HG03342 (cell line): ENCODE data around the gene DPM3.
"Not testable (repeated sequence)": the region's sequence is repeated elsewhere in the genome, so short reads cannot be mapped to it uniquely, and the experiment has no call there.

Source experiments
- ATAC-seq: cut with Tn5 transposase; IDR thresholded peaks from one replicate; pipeline ENCODE4 v1.9.1; 2021; ENCODE audit warnings: mild to moderate bottlenecking, moderate library complexity; ENCODE audit not compliant: unreplicated experiment

DPM3 gene, protein sequence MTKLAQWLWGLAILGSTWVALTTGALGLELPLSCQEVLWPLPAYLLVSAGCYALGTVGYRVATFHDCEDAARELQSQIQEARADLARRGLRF

DNA sequence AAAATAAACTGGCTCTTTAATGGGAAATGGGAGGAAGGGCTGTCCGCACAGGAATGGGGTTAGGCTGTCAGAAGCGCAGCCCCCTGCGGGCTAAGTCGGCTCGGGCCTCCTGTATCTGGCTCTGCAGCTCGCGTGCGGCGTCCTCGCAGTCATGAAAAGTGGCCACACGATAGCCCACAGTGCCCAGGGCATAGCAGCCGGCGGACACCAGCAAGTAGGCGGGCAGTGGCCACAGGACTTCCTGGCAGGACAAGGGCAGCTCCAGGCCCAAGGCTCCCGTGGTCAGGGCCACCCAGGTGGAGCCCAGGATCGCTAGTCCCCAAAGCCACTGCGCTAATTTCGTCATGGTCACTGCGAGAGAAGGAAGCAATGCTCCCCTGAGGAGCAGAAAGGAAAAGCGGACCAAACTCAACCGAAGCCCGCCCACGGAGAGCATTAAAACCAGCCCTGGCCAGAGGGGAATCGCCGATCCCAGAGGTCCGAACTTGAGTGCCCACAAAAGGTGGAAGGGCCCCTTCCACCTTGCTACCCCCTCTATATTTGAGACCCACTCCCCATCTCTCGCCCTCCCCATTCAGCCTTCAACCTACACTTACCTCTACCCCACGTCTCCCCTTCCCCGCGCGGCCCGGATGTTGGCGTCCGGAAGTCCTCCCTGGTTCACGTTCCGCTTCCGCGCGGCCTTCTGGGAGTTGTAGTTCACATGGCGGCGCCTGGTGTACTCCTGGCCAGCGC, at the start of gene DPM3:
Gene DPM3 (minus strand): TSS at position 637 of the 735 bp plus-strand sequence. CDS start 291 bp downstream, at position 346.
- ATAC-seq: peak; percentile 64

DNA sequence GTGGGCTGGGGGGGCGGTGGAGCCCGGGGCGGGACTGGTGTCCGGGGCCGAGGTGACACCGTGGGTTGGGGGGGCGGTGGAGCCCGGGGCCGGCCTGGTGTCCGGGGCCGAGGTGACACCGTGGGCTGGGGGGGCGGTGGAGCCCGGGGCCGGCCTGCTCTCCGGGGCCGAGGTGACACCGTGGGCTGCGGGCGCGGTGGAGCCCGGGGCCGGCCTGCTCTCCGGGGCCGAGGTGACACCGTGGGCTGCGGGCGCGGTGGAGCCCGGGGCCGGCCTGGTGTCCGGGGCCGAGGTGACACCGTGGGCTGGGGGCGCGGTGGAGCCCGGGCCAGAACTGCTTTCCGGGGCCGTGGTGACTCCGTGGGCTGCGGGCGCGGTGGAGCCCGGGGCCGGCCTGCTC, 49.6 kb upstream of the DPM3 start:
- ATAC-seq: not testable (repeated sequence)

DNA sequence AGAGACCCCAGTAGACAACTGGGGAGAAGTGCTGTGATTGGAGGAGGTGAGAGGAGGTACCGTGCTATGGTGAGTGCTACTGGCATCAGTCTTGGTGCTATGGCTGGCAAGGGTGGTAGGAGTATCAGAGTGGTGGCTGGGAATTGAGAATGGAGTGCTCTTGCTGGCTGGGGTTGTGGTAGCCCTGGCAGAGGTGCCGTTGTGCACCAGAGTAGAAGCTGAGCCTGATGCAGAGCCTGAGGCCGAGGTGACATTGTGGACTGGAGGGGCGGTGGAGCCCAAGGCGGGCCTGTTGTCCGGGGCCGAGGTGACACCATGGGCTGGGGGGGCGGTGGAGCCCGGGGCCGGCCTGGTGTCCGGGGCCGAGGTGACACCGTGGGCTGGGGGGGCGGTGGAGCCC, 47.9 kb upstream of the DPM3 start:
- no peak for ATAC-seq

DNA sequence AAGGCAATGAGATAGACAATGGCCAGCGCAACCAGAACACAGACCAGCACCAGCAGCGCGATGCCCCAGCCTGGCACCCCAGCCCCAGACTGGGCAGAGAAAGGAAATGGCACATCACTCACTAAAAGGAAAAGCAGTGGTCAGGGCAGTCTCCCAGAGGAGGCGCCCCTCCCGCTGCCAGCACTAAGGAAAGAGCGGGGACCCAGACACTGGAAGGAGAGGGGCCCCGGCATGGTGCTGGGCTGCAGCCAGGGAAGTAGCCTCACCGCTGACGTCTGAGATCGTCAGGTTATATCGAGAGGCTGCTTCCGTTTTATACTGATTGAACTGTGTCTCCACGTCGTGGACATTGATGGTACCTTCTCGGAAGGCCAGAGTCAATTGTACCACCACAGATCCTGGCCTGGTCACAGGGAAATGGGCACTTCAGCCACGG, 47.1 kb upstream of the DPM3 start:
- ATAC-seq: no peak

DNA sequence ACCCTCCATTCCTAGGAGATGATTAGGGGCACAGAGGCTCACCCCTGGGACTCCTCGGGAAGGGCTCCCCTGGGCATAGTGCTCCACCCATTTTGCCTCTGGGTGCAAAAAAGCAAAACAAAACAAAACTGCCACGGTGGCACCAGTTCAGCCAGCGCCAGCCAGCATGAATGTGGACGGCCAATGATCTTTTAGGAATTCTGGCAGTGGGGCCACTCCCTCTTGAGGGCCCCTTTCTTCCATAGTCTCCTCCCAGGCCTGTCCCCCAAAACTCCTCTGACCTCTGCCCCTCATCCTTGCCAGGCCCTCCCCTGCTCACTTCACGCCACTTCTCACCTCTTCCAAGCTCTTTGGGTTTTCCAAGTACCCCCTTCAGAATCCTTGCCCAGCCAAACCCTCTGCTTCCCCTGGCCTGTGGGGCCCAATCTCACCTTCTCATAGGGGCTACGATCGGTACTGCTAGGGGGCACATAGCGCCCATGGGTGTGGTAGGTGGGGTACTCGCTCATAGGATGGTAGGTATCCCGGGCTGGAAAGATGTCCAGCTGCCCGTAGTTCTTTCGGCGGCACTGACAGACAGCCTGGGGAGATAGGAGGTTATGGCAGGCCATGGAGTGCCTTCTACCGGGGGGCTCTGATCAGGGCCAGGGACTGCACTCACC, 46.6 kb upstream of the DPM3 start:
- no peak for ATAC-seq

DNA sequence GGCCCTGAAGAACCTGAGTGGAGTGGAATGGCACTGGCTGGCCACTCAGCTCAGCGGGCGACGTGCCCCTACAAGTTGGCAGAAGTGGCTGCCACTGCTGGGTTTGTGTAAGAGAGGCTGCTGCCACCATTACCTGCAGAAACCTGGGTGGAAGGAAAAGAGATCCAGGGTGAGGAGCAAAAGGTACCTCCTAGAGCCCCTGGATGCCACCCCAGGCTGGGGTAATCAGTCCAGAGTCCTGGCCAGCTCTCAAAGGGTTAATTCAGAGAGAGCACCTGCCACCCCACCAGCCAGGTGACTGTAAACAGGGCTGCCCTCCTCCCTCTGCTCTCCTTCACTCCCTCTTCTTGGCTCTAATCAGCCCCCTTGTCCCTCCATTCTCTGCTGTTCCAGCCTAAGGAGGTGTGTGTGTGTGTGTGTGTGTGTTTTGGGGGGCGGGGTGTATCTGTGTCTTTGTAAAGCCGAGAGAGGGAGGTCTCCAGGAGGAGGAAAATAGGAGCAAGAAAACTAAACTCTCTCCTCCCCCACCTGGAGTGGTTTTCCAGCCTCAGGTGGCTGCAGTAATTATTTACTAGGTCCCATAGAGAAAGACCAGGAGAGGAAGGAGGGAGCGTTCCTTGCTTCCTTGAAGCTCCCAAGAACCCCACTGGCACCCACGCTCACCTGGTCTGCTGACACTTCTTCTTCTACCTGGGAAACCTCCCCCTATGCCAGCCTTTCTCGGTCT, 45.9 kb upstream of the DPM3 start:
- no peak for ATAC-seq

DNA sequence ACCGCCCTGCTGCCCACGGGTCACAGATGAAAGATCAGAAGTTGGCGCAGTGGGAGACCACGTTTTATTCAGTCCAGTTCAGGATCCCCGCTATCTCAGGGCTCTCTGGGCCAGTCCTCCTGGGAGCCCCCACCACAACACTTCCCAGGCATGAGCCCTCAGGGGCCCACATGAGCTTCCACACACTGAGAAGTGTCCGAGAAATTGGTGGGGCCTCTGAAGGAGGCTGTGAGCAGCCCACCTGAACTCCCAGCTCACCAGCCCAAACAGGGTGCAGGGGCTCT, 45.4 kb upstream of the DPM3 start:
- no peak for ATAC-seq

DNA sequence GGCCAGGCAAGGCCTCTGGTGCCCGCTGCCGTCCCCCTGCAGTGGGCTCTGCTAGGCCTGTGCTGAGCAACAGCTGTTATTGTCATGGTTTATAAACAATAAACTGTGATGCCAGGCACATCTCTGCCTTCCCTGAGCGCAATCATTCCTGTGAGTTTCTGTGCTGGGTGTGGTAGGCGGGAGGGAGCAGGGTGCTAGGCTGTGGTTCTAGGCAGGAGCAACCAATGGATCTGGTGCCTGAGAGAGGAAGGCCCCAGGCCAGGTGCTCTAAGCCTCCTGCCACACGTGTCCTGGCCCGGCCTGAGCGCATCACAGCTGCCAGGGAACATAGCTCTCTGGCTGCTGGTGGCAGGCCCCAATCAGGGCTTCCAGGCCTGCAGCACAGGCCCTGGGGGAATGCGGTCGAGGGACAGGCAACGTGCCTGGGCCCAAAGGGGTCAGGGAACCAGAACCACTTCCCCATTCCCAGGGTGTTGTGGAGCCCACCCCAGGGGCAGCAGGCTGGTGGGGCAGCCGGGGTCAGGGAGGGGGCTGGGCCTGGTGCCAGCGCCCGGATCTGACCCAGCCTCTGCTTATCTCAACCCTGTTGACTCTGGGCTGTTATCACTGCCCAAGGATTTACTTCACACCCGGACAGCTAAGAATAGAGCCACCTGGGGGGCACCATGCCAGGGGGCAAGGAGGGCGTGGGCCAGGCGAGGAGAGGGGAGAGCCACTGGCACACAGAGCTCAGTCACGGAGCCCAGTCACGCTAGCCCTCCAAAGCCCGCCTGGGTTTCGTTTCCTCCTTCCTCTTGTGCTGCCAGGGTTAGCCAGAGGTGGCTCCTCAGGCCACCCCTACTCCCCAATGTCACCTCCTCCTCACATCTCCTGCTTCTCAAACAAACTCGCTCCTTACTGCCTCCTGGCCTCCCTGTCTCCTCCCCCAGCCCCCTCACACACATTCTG, 44.8 kb upstream of the DPM3 start:
- peak; percentile 81 for ATAC-seq

DNA sequence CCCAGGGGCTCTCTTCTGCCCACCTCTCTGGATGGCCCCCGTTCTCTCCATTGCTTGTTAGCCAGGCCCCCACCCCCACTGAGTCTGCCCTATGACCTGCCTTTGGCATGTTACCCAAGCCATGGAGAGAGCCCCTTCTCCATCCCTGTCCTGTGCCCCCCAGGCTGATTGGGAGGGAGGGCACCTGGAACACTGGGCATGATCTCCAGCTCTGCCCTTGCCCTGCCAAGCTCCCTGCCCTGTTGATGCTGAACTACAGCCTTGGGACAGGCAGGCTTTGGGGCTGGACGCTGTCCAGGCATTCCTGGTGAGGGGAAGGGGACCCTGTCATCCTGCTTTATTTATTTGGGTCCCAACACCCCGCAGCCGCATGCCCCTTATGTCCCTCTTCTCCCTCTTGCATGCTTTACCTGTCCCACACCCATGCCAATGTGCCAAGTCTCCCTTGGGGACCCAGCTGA, 44.0 kb upstream of the DPM3 start:
- no peak for ATAC-seq

DNA sequence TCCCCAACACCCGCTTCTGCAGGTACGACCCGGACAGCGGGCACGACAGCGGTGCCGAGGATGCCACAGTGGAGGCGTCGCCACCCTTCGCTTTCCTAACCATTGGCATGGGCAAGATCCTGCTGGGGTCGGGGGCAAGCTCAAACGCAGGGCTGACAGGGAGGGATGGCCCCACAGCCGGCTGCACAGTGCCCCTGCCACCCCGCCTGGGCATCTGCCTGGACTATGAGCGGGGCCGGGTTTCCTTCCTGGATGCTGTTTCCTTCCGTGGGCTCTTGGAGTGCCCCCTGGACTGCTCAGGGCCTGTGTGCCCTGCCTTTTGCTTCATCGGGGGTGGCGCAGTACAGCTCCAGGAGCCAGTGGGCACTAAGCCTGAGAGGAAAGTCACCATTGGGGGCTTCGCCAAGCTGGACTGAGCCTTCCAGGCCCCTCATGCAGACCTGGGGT, 43.5 kb upstream of the DPM3 start:
- no peak for ATAC-seq

DNA sequence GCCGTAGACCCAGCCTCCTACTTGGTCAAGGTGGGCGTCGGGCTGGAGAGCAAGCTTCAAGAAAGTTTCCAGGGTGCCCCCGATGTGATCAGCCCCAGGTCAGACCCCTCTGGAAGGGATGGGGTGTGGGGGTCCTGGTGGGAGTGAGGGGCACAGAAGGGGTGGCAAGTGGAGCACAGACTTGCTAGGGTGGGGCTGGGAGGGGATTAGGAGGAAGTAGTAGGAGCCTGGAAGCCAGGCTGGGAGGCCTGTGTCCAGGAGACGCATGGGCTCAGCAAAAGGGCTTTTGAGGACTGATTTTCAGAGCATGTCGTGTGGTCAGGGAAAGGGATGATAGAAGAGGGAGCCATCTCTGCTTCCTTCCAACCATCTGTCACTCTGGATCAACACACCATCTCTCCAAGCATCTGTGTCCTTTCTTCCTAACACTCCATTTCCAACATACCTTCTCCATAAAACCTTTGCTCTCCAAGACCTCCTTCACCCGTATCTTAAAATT, 41.8 kb upstream of the DPM3 start:
- ATAC-seq: no peak

DNA sequence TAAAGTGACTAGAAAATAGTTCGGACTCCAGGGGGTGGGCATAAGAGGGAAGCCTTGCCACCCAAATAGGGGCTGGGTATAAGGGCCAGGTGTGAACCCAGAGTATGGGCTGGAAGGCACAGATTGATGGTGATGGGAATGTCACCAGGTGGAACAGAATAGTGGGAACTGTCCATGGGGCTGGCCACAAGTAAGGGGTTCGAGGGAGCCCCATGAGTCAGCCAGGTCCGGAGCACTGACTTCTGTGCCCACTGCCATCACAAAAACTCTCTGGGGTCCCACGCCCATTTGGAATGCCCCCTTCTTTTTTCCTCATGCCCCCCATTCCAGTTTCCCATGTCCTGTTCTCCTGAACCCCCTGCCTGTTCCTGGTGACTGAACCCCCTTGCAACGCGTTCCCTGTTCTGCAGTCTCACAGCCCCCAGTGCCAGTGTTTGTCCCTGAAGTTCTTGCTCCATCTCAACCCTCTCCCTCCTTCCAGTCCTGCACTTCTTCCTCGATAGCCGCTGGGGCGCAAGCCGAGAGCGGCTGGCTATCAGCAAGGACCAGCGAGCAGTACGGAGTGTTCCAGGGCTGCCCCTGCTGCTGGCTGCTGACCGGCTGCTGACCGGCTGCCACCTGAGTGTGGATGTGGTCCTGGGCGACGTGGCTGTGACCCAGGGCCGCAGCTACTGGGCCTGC, 41.2 kb upstream of the DPM3 start:
- no peak for ATAC-seq

DNA sequence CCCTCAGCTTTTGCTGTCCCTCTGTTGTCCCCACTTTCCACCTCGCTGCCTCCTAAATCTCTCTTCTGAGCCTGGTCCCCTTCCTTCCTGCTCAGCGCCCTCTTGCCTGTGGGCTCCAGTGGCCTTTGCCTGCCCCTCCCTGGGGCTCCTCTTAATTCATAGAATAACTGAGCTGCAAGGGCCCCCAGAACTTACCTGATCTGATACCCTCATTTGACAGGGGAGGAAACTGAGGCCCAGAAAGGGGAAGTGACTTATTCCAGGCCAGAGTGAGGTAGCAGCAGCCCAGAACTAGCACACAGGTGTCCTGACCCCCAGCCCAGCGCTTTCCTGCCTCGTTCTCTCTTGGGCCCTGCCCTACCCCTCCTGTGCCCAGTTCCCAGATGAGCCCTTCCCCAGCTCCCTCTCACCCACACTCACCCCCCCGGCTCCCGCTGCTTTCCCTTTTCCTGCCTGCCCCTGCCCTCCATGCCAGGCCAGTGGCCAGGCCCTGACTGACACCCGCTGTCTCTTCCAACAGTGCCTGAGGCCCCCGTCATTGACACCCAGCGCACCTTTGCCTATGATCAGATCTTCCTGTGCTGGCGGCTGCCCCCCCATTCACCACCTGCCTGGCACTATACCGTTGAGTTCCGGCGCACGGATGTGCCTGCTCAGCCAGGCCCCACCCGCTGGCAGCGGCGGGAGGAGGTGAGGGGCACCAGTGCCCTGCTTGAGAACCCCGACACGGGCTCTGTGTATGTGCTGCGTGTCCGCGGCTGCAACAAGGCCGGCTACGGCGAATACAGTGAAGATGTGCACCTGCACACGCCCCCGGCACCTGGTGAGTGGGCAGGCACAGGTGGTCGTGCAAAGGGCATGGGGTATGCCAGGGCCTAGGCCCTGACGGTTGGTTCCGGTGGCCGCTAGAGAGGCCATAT, 39.0 kb upstream of the DPM3 start:
- ATAC-seq: no peak

DNA sequence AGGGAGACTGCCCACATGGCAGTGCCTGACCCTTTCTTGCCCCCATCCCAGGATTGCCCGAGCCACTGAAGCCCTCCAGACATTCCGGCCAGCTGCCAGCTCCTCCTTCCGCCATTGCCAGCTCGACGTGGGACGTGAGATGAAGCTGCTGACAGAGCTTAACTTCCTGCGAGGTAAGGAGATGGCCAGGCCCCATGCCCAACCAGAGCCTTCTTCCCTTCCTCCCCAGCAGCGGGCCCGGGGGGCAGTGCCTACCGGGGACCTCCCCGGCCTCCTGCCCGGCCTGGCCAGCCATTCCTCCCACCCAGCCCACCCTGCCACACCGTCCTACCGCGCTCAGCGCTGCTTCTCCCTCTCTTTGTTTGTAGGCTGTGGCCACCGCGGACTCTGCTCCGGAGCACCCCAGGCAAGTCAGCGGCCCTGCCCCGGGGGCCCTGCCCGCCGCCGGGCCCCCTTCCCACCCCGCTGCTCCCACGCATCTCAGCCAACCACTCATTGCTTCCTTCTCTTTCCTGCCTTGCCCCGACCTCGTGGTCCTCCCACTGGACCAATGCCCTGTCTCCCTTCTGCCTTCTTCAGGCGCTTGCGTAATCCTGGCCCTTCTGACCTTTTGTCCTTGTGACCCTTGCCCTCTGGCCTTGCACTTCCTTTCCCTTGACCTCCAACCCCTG, 38.2 kb upstream of the DPM3 start:
- no peak for ATAC-seq

DNA sequence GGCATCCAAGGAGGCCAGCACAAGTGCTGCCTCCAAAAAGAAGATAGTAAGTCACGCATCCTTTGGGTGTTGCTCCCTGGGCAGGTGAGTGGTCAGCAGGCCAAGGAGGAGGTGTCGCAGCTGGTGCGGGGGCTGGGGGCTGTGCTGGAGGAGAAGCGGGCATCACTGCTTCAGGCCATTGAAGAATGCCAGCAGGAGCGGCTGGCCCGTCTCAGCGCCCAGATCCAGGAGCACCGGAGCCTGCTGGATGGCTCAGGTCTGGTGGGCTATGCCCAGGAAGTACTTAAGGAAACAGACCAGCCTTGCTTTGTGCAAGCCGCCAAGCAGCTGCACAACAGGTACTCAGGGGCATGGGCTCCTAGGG, 37.6 kb upstream of the DPM3 start:
- no peak for ATAC-seq

DNA sequence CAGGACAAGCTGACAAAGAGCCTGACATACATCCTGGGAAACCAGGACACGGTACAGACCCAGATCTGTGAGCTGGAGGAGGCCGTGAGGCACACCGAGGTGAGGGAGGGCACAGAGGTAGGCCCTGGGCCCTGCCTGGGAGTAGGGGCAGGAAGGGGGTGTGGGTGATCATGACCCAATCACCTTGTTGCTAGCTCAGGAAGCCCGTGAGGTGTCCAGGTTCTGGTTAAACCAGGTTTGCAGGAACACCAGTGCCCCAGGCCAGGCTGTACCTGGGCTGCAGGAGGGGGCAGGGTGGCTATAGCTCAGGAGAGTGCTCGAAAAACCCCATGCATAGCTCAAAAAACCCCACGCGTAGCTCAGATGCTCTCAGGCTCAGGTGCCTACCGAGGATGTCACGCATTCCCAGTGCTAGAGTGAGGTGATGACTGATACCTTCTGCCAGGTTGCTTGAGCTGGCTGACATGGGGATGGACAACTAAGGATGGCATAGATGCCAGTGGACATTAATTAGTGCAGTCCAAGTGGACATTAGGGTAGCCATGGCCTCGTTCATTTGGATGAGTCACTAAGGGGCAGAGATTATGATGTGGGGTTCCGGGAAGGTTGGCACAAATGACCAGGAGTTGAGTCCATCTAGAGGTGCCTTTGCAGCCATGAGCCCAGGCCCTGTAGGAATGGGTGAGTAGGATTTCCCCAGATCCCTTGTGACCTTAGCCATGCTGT, 37.0 kb upstream of the DPM3 start:
- ATAC-seq: no peak

DNA sequence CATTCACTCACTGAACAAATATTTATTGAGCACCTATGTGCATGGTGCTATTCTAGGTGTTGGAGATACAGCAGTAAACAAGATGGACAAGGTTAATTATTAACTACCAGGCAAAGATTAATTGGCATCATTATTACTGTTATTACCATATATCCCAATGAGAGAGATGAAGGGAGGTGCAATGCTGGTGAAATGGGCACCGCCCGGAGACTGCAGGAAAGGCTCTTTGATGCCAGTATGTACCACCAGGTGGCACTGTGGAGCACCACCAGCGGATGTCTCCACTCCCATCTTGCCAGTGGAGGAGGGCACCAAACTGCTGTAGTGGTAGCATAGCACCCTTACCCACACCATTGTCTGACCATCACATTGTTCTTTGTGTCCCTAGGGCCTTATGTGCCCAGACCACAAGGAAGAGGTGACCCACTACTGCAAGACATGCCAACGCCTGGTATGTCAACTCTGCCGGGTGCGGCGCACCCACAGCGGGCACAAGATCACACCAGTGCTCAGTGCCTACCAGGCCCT, 36.3 kb upstream of the DPM3 start:
- no peak for ATAC-seq
